Uterine smooth muscle cell (primary cell): Measurements from ENCODE around the gene C10orf62. TPM values are rescaled to one million over a fixed set of nuclear protein-coding genes. Genes with fewer than 3 reads are reported as not detected.

ENCODE experiments used
- total RNA-seq: library from RNA; depleted of rRNA; stranded (reverse); fragments of >200 nt; gene quantifications from 2 replicates; pipeline ENCODE4 v1.2.3, GENCODE V29; 2014

Gene C10orf62
- 0.11 and 0.37 TPM in 2 replicates for total RNA-seq

DNA sequence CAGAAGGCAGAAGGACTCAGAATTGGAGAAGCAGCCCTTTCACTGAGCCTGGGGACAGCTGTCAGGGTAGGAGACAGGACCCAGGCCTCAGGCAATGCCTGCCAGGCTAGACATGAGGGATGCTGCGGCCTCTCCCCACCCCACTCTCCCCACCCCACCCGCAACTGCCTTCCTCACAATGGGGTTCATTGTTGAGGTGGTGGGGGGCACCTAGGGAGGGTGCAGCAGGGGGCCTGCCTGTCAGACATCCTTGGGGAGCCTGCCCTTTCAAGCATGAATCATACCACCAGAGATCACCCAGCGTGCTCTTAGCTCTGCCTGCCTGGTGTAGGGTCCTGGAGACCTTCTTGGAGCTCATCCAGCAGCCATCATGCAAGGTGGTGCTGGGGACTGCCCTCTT is at the start of gene C10orf62:
C10orf62 (plus strand) TSS at position 243 of the 400 bp plus-strand sequence. CDS start 177 bp downstream, outside the sequence.

GRCh38 chr10:97572214-97572989 is 17.1 kb upstream of the C10orf62 start, which contains the start of gene ANKRD2:
TSS of gene ANKRD2 (plus strand) at chr10:97572779. CDS start at chr10:97572789, 10 bp downstream.

DNA sequence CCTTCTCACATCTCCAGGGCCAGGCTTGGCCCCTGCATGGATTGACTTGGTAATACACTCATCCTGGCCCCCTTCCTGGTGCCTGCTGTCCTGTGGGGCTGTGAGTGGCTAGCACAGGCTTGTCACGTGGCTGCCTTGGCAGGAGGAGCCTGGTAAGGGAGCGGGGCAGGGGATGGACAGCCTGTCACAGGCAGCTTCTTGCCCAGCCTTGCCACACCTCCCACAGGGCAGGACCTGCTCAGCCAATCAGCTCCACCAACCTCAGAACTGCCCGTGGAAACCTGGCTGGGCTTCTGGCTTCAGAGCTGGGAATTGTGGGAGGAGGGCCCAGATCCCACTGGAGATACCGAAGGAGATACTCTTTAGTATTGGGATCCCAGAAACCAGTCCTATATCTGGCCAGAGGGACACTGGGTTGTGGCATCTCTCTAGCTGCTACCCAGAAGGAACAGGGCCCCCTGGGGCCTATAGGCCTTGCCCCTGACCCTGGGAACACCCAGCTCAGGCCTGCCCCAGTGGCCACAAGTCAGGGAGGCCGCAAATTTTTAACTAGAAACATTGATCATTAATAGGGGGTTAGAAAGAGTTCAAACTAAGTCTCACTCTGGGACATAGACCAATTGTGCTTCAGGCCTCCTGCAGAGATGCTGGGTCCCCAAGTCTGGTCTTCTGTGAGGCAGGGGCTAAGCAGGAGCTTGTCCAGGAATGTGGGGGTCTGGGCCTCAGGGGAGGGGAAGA is 5.3 kb upstream of the C10orf62 start, which contains the start of gene HOGA1:
HOGA1 (plus strand) TSS at position 330 of the 738 bp plus-strand sequence; CDS start at position 645, 315 bp downstream.

DNA sequence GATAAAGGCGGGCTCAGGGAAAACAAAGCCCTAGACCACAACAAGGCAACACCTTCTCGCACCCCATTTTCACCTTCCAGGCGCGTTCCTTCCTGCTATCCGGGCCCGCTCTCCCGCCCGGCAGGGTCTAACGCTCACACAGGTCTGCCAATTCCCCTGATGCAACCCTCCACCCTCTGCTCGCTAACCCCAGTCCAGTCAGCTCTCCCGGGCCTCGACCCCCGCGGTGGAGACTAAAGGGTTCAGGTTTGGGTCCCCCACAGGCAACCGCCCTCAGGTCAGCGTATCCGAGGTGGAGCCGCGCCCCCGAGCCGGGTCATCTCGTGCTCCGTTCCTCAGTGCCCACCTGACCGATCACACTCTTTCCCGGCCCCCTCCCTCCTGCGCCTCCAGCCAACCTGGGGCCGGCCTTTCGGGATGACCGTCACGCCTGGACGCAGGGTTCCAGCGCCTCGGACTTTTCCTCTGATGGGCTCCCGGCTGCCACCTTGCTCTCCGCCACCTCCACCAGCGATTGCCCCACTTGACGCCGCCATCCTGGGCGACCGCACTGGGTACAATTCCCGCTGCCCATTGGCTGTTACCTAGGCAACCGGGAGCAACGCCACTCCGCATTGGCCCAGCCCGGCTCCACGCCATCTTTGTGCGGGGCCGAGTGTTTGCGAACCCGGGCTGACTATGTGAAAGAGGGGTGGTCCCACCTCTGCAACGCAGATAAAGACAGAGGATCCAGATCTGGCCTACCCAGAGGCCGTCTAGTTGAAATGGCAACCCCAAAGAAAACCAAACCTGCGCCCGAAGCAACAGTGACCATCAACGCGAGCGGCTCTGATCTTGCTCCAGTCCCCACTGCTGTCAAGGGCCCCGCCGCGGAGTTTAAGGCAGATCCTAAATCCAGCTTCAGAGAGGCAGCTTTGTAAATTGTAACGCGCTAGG is 43.7 kb downstream of the C10orf62 start, which contains the start of gene MORN4:
MORN4 (minus strand) TSS at position 552 of the 936 bp plus-strand sequence. CDS start 13,847 bp downstream, outside the sequence.

DNA sequence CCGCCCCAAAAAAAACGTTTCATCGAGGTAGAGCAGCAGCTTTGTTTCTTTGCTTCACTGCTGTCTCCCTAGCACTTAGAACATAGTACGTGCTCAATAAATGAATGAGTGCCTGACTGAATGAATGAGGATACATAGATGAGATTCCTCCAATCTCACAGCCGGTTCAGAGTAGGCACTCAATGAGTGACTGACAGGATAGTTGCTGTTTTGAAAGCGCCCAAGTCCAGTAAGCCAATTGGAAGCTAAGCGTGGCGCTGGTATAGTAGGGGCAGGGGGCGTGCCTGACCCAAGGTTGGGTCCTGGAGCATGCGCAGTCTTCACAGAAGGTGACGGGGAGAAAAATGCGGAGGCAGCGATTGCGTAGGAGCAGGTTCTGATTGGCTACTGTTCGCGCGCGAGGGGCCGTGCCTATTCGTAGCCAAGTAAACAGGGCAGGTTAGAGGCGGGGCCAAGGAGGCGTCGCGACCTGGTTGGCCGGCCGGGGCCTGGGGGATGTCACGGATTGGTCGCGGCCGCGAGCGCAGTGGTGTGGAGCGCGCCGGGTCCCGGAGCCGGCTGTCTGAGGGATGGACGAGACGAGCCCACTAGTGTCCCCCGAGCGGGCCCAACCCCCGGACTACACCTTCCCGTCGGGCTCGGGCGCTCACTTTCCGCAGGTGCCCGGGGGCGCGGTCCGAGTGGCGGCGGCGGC is 50.8 kb downstream of the C10orf62 start, which contains the start of gene PI4K2A:
PI4K2A (plus strand) TSS at position 498 of the 694 bp plus-strand sequence; CDS start at position 570, 72 bp downstream.

Other genes starting within 250 kb of the C10orf62 start
- gene RRP12, start 188.4 kb upstream of the C10orf62 start, total RNA-seq, result 17.5 and 29.7 TPM in 2 replicates
- gene PGAM1, start 163.5 kb upstream of the C10orf62 start, total RNA-seq, result 355 and 484 TPM in 2 replicates
- 34.6 and 39.4 TPM in 2 replicates for gene EXOSC1, start 143.7 kb upstream of the C10orf62 start, total RNA-seq
- gene ZDHHC16, start 143.5 kb upstream of the C10orf62 start, total RNA-seq, result 45.0 and 51.1 TPM in 2 replicates
- gene MMS19, start 91.3 kb upstream of the C10orf62 start, total RNA-seq, result 89.5 and 106 TPM in 2 replicates
- gene UBTD1, start 90.8 kb upstream of the C10orf62 start, total RNA-seq, result 25.6 and 31.2 TPM in 2 replicates
- 0.25 and 0.66 TPM in 2 replicates for gene ANKRD2, start 16.9 kb upstream of the C10orf62 start, total RNA-seq
- gene HOGA1, start 5.3 kb upstream of the C10orf62 start, total RNA-seq, result 0.50 and 0.89 TPM in 2 replicates
- 5.0 and 9.5 TPM in 2 replicates for gene MORN4, start 43.8 kb downstream of the C10orf62 start, total RNA-seq
- 27.4 and 31.5 TPM in 2 replicates for gene PI4K2A, start 51.0 kb downstream of the C10orf62 start, total RNA-seq
- gene AVPI1, start 97.5 kb downstream of the C10orf62 start, total RNA-seq, result 23.0 and 32.1 TPM in 2 replicates
- gene MARVELD1, start 124.0 kb downstream of the C10orf62 start, total RNA-seq, result 23.7 TPM in 2 replicates
- 24.3 and 28.9 TPM in 2 replicates for gene ZFYVE27, start 147.4 kb downstream of the C10orf62 start, total RNA-seq
- not detected in 2 replicates for gene SFRP5, start 182.3 kb downstream of the C10orf62 start, total RNA-seq